NCI-H2227 (cell line): ENCODE measurements around the gene RUNX3.

Source experiments
- DNase-seq: peaks from one replicate; lab custom pipeline; 2025; ENCODE audit not compliant: unreplicated experiment; lab: John Stamatoyannopoulos, UW

RUNX3 gene

GRCh38 chr1:24963943-24964693, 34.0 kb upstream of the RUNX3 start:
- no peak for DNase-seq

- DNase-seq: no peak
Measured at GRCh38 chr1:24963099-24963872, 33.2 kb upstream of the RUNX3 start.

- no peak for DNase-seq
Measured at GRCh38 chr1:24961961-24962861, 32.1 kb upstream of the RUNX3 start.

GRCh38 chr1:24961334-24961733, 31.3 kb upstream of the RUNX3 start:
- DNase-seq: no peak

- DNase-seq: no peak
Measured at GRCh38 chr1:24960071-24960801, 30.2 kb upstream of the RUNX3 start.

GRCh38 chr1:24959623-24959975, 29.5 kb upstream of the RUNX3 start:
- no peak for DNase-seq

- DNase-seq: no peak
Measured at GRCh38 chr1:24958766-24959622, 28.9 kb upstream of the RUNX3 start.

GRCh38 chr1:24957808-24958752, 28.0 kb upstream of the RUNX3 start:
- no peak for DNase-seq

GRCh38 chr1:24957016-24957807, 27.1 kb upstream of the RUNX3 start:
- DNase-seq: no peak

- DNase-seq: no peak
Measured at GRCh38 chr1:24955779-24956365, 25.8 kb upstream of the RUNX3 start.

- DNase-seq: no peak
Measured at GRCh38 chr1:24955161-24955560, 25.1 kb upstream of the RUNX3 start.

GRCh38 chr1:24954631-24955030, 24.6 kb upstream of the RUNX3 start:
- no peak for DNase-seq

- no peak for DNase-seq
Measured at GRCh38 chr1:24954022-24954421, 23.9 kb upstream of the RUNX3 start.

GRCh38 chr1:24952413-24952841, 22.4 kb upstream of the RUNX3 start:
- no peak for DNase-seq

- no peak for DNase-seq
Measured at GRCh38 chr1:24951810-24952412, 21.8 kb upstream of the RUNX3 start.

- DNase-seq: no peak
Measured at GRCh38 chr1:24951337-24951736, 21.3 kb upstream of the RUNX3 start.

GRCh38 chr1:24949331-24949881, 19.3 kb upstream of the RUNX3 start:
- DNase-seq: no peak
